Measurements from ENCODE around the gene SLC35A3. TPM values are rescaled to one million over a fixed set of nuclear protein-coding genes. Genes with fewer than 3 reads are reported as not detected.
"Not testable (repeated sequence)": the region's sequence is repeated elsewhere in the genome, so short reads cannot be mapped to it uniquely, and the experiment has no call there.

Gene SLC35A3
- total RNA-seq, 4 donors from 2014 or later: 4.6 to 10.3 (median 8.2) TPM

- Histone ChIP-seq H3K27me3 (no peaks in the 10 kb centered on the region), H3K36me3 (no peaks in the 10 kb centered on the region), H3K4me3 (peak overlapping the region; percentile 84 to 95 (median 86)), H3K9me3 (no peaks in the 10 kb centered on the region), H3K27ac (peak overlapping the region; percentile 58 to 76 (median 72)), H3K4me1 (peaks cover 6 to 8% of the 10 kb centered on the region in 2 donors)
- no peak for TF ChIP-seq CTCF (IDR thresholded peaks at IDR 0.05 in 4 of 5, conservative IDR thresholded peaks at IDR 0.05 in 1 of 5)
- TF ChIP-seq POLR2A (IDR thresholded peaks at IDR 0.05): no peak
- peak in 1 of 2 donors; percentile 16 for ATAC-seq
- intact Hi-C loops (cut with DNase I; ENCODE audit: low total_unique reads): loop anchor here (1.0 to 10.0 kb wide), 2 partner anchors 163 to 164 kb away; partner anchors contain the start of gene SASS6
- DNase-seq: no peak
- in situ Hi-C loops (cut with MboI; ENCODE audit: low sequenced_read_pairs in 4 of 4): no loop called here
Measured at GRCh38 chr1:99969260-99969728, 502 bp upstream of the SLC35A3 start.

GRCh38 chr1:99970713-99971255, 988 bp downstream of the SLC35A3 start:
- intact Hi-C loops (cut with DNase I; ENCODE audit: low total_unique reads): loop anchor here (1.0 kb wide), 1 partner anchor 68 kb away; a partner anchor contains a TSS
- H3K9me3 ChIP-seq: no peaks in the 10 kb centered on the region
- H3K36me3 ChIP-seq: peaks cover 0 to 6% of the 10 kb centered on the region in 2 donors
- in situ Hi-C loops (cut with MboI; ENCODE audit: low sequenced_read_pairs in 4 of 4): no loop called here
- peak overlapping the region; percentile 84 to 95 (median 86) for H3K4me3 ChIP-seq
- peak overlapping the region in 2 of 4 donors; percentile 58 to 76 for H3K27ac ChIP-seq
- H3K27me3 ChIP-seq: no peaks in the 10 kb centered on the region
- DNase-seq: no peak
- no peak for ATAC-seq
- H3K4me1 ChIP-seq: peaks cover 6 to 8% of the 10 kb centered on the region in 2 donors
- TF ChIP-seq CTCF (IDR thresholded peaks at IDR 0.05 in 4 of 5, conservative IDR thresholded peaks at IDR 0.05 in 1 of 5) (no peak), POLR2A (IDR thresholded peaks at IDR 0.05) (no peak)

GRCh38 chr1:99972066-99972465, 2.3 kb downstream of the SLC35A3 start:
- ATAC-seq; H3K9me3 ChIP-seq; H3K27me3 ChIP-seq; intact Hi-C loops (cut with DNase I; ENCODE audit: low total_unique reads); in situ Hi-C loops (cut with MboI; ENCODE audit: low sequenced_read_pairs in 4 of 4); H3K27ac ChIP-seq; H3K4me3 ChIP-seq; H3K4me1 ChIP-seq; H3K36me3 ChIP-seq; DNase-seq: not testable (repeated sequence)

- no peaks in the 10 kb centered on the region for H3K9me3 ChIP-seq
- ATAC-seq (no peak), DNase-seq (no peak)
- peaks cover 0 to 5% of the 10 kb centered on the region in 2 donors for H3K4me1 ChIP-seq
- peaks cover 0 to 6% of the 10 kb centered on the region in 2 donors for H3K36me3 ChIP-seq
- no peaks in the 10 kb centered on the region for H3K27me3 ChIP-seq
- intact Hi-C loops (cut with DNase I; ENCODE audit: low total_unique reads) (no loop called here), in situ Hi-C loops (cut with MboI; ENCODE audit: low sequenced_read_pairs in 4 of 4) (no loop called here)
- H3K27ac ChIP-seq: no peak overlapping the region
- no peak overlapping the region for H3K4me3 ChIP-seq
- TF ChIP-seq POLR2A (IDR thresholded peaks at IDR 0.05) (no peak), CTCF (IDR thresholded peaks at IDR 0.05 in 4 of 5, conservative IDR thresholded peaks at IDR 0.05 in 1 of 5) (no peak)
Measured at GRCh38 chr1:99975529-99975928, 5.7 kb downstream of the SLC35A3 start.

GRCh38 chr1:99977326-99977725, 7.5 kb downstream of the SLC35A3 start:
- intact Hi-C loops (cut with DNase I; ENCODE audit: low total_unique reads); H3K27ac ChIP-seq; H3K4me3 ChIP-seq; DNase-seq; H3K27me3 ChIP-seq; H3K36me3 ChIP-seq; H3K9me3 ChIP-seq; in situ Hi-C loops (cut with MboI; ENCODE audit: low sequenced_read_pairs in 4 of 4); ATAC-seq; H3K4me1 ChIP-seq: not testable (repeated sequence)

Data from gastrocnemius medialis (tissue), 4 donors.